Activated CD4-positive, CD25-positive, alpha-beta regulatory T cell treated with anti-CD3 and anti-CD28 coated beads, Interleukin-2, amount 50 U/mL, for 24 hours (primary cell): ENCODE data around the gene MFF.

ENCODE experiments used
- ATAC-seq, 2 donors: fragments of 150-1000 bp; cut with Tn5 transposase; one replicate each; pipeline ENCODE4 v1.10.0; 2021; ENCODE audit warnings: mild to moderate bottlenecking in 1 of 2, moderate library complexity in 1 of 2

The MFF gene

GRCh38 chr2:227324995-227325838 is at the start of gene MFF:
Gene MFF (plus strand): TSS chr2:227325251. CDS start chr2:227330666, 5,415 bp downstream.
- peak; percentile 98 to 99 for ATAC-seq

- no peak for ATAC-seq
Measured at GRCh38 chr2:227280895-227281294, 44.2 kb upstream of the MFF start.

- no peak for ATAC-seq
Measured at GRCh38 chr2:227285741-227286236, 39.3 kb upstream of the MFF start.

- no peak for ATAC-seq
Measured at GRCh38 chr2:227287771-227288170, 37.3 kb upstream of the MFF start.

GRCh38 chr2:227292314-227292713 is 32.7 kb upstream of the MFF start:
- no peak for ATAC-seq

GRCh38 chr2:227293531-227293930 is 31.5 kb upstream of the MFF start:
- no peak for ATAC-seq

GRCh38 chr2:227295806-227296205 is 29.2 kb upstream of the MFF start:
- ATAC-seq, result no peak

- ATAC-seq, result no peak
Measured at GRCh38 chr2:227296671-227297405, 28.2 kb upstream of the MFF start.

GRCh38 chr2:227301523-227301922 is 23.5 kb upstream of the MFF start:
- ATAC-seq, result no peak

GRCh38 chr2:227308784-227309183 is 16.3 kb upstream of the MFF start:
- ATAC-seq, result no peak

GRCh38 chr2:227310756-227311110 is 14.3 kb upstream of the MFF start:
- no peak for ATAC-seq

- no peak for ATAC-seq
Measured at GRCh38 chr2:227311861-227312506, 13.1 kb upstream of the MFF start.

GRCh38 chr2:227312579-227312978 is 12.5 kb upstream of the MFF start:
- no peak for ATAC-seq

- no peak for ATAC-seq
Measured at GRCh38 chr2:227313310-227313709, 11.7 kb upstream of the MFF start.

- no peak for ATAC-seq
Measured at GRCh38 chr2:227317834-227318233, 7.2 kb upstream of the MFF start.

- no peak for ATAC-seq
Measured at GRCh38 chr2:227320305-227321094, 4.6 kb upstream of the MFF start.

- ATAC-seq, result no peak
Measured at GRCh38 chr2:227322530-227323205, 2.4 kb upstream of the MFF start.

GRCh38 chr2:227323818-227324217 is 1.2 kb upstream of the MFF start:
- no peak for ATAC-seq

- ATAC-seq, result no peak
Measured at GRCh38 chr2:227324642-227324994, 433 bp upstream of the MFF start.

GRCh38 chr2:227325839-227326195 is 766 bp downstream of the MFF start:
- ATAC-seq, result no peak

GRCh38 chr2:227326783-227327182 is 1.7 kb downstream of the MFF start:
- no peak for ATAC-seq

GRCh38 chr2:227335713-227336112 is 10.7 kb downstream of the MFF start:
- no peak for ATAC-seq
